ENCODE data around the gene PIK3R3. TPM values are rescaled to one million over a fixed set of nuclear protein-coding genes. Genes with fewer than 3 reads are reported as not detected.

PIK3R3 gene
- total RNA-seq, 1 experiment from 2014 or later = 1.6 TPM

- TF ChIP-seq REST (IDR thresholded peaks at IDR 0.05; ENCODE audit: low read depth) = no peak
These were observed at the start of gene PIK3R3 (continued) for GRCh38 chr1:46132529-46133180.

- ChIA-PET CTCF (interaction anchor here (0.9 to 4.7 kb wide), 7 partner anchors 18 to 152 kb away, joined by 3 to 94 read pairs (median 3); partner anchors contain the start of gene POMGNT1), RAD21 (ENCODE audit: low non-redundant PET in 1 of 2, low total read pairs in 2 of 2, uncharacterized antibody in 2 of 2, unreplicated experiment in 2 of 2) (interaction anchor here (0.5 to 4.2 kb wide), 5 partner anchors 19 to 166 kb away, joined by 3 to 28 read pairs (median 5); no protein-coding TSS in a partner anchor)
- H2AFZ ChIP-seq (ENCODE audit: low read depth, low read length, poor library complexity, severe bottlenecking) = no peak overlapping the region
- TF ChIP-seq TCF7L2 (IDR thresholded peaks at IDR 0.05; ENCODE audit: borderline replicate concordance, extremely low read depth, insufficient read depth, insufficient read length) (no peak), EZH2 (IDR thresholded peaks at IDR 0.05) (no peak), MAX (IDR thresholded peaks at IDR 0.05) (no peak), CTCF (IDR thresholded peaks at IDR 0.05 in 2 of 3, conservative IDR thresholded peaks at IDR 0.05 in 1 of 3; ENCODE audit: borderline replicate concordance in 1 of 3, insufficient read depth in 1 of 3, low read depth in 2 of 3, low read length in 2 of 3) (no peak), ATF3 (IDR thresholded peaks at IDR 0.05) (no peak), FOSL1 (IDR thresholded peaks at IDR 0.05; ENCODE audit: low read depth) (no peak), EZH2phosphoT487 (IDR thresholded peaks at IDR 0.05; ENCODE audit: borderline replicate concordance) (no peak), CBX3 (IDR thresholded peaks at IDR 0.05; ENCODE audit: low read depth) (no peak), REST (IDR thresholded peaks at IDR 0.05; ENCODE audit: low read depth) (no peak), CEBPB (IDR thresholded peaks at IDR 0.05; ENCODE audit: low read depth) (no peak), RAD21 (IDR thresholded peaks at IDR 0.05; ENCODE audit: low read depth) (no peak)
These were observed 49.2 kb upstream of the PIK3R3 start for GRCh38 chr1:46181343-46182260.

More at GRCh38 chr1:46181343-46182260, 49.2 kb upstream of the PIK3R3 start:
- Histone ChIP-seq H3K4me3 (replicated peaks in 1 of 2; ENCODE audit: low read depth in 1 of 2, low read length in 2 of 2) (no peak overlapping the region), H4K20me1 (ENCODE audit: insufficient read depth) (no peaks in the 10 kb centered on the region), H3K9ac (ENCODE audit: low read length) (no peak overlapping the region), H3K27ac (ENCODE audit: low read depth, low read length) (peak overlapping the region; percentile 90), H3K27me3 (ENCODE audit: insufficient read depth, low read length) (no peaks in the 10 kb centered on the region), H3K36me3 (ENCODE audit: control insufficient read depth in 1 of 2, insufficient read depth in 2 of 2, low read length in 2 of 2) (no peaks in the 10 kb centered on the region), H3K4me2 (ENCODE audit: low read length) (peak overlapping the region; percentile 83), H3K9me2 (ENCODE audit: insufficient read depth) (no peaks in the 10 kb centered on the region), H3K9me3 (ENCODE audit: control insufficient read depth in 1 of 2, insufficient read depth in 1 of 2, low read depth in 1 of 2, low read length in 2 of 2) (no peaks in the 10 kb centered on the region), H3K4me1 (ENCODE audit: control insufficient read depth in 1 of 2, insufficient read depth in 2 of 2, low read length in 2 of 2) (peaks cover 64 to 73% of the 10 kb centered on the region in 2 experiments), H3K79me2 (ENCODE audit: insufficient read depth, low read length) (no peaks in the 10 kb centered on the region)
- POLR2A ChIA-PET = interaction anchor here (1.3 to 2.9 kb wide), 4 partner anchors 9 to 495 kb away, joined by 4 to 17 read pairs (median 8); partner anchors contain the start of gene GPBP1L1
- intact Hi-C loops (cut with micrococcal nuclease) = no loop called here
- ATAC-seq (no peak), DNase-seq (ENCODE audit: low read depth, low spot score) (no peak)
- no TSS peak for BruUV-seq (replicated peaks)
